Mammary epithelial cell (primary cell): ENCODE measurements around the gene NHLH2.

Experiments used
- CTCF ChIP-seq, 2 donors: IDR thresholded peaks in 1 of 2; conservative IDR thresholded peaks in 1 of 2; 2 replicates each; pipeline ENCODE4 v1.5.1; 2011 to 2012; ENCODE audit warnings: inconsistent platforms in 2 of 2, low read length in 2 of 2, mild to moderate bottlenecking in 2 of 2, control low read depth in 1 of 2, low read depth in 1 of 2; ENCODE audit not compliant: insufficient read depth in 1 of 2; ENCODE audit errors: extremely low read depth in 1 of 2
- EZH2 ChIP-seq: IDR thresholded peaks from 2 replicates; pipeline ENCODE4 v1.6.1; 2012; ENCODE audit warnings: low read length, inconsistent platforms, borderline replicate concordance

GRCh38 chr1:115832651-115833050 lies 8.3 kb downstream of the NHLH2 start:
- TF ChIP-seq CTCF (conservative IDR thresholded peaks at IDR 0.05 in 1 of 2, IDR thresholded peaks at IDR 0.05 in 1 of 2; ENCODE audit: extremely low read depth in 1 of 2, insufficient read depth in 1 of 2, low read depth in 1 of 2, low read length in 2 of 2) (no peak), EZH2 (no peak)
